Endodermal cell (in vitro differentiated cells): ENCODE data around the gene GCNT2. TPM values are rescaled to one million over a fixed set of nuclear protein-coding genes. Genes with fewer than 3 reads are reported as not detected.
A peak's percentile ranks its signal among the peaks of the same experiment; 100 is the strongest.

Experiments
- DNase-seq: peaks from one replicate; pipeline ENCODE4 v3.0.0-alpha.2; 2017
- H3K27ac ChIP-seq: 2 replicates; pipeline ENCODE4 v1.5.1; 2013; ENCODE audit warnings: mild to moderate bottlenecking, low read depth, low read length, moderate library complexity
- H3K27me3 ChIP-seq: 2 replicates; pipeline ENCODE4 v1.6.1; 2013; ENCODE audit warnings: mild to moderate bottlenecking, low read length, moderate library complexity; ENCODE audit not compliant: insufficient read depth, control insufficient read depth, poor library complexity, severe bottlenecking
- H3K36me3 ChIP-seq: 2 replicates; pipeline ENCODE4 v1.7.0; 2013; ENCODE audit warnings: mild to moderate bottlenecking, low read length, moderate library complexity; ENCODE audit not compliant: control insufficient read depth, insufficient read depth
- H3K4me1 ChIP-seq: one replicate; pipeline ENCODE4 v1.7.0; 2013; ENCODE audit warnings: low read length; ENCODE audit not compliant: control insufficient read depth, insufficient read depth
- H3K4me3 ChIP-seq: 2 replicates; pipeline ENCODE4 v1.5.1; 2013; ENCODE audit warnings: mild to moderate bottlenecking, low read length, moderate library complexity
- H3K9ac ChIP-seq: 2 replicates; pipeline ENCODE4 v1.6.1; 2013; ENCODE audit warnings: mild to moderate bottlenecking, low read length, moderate library complexity; ENCODE audit not compliant: poor library complexity, severe bottlenecking; ENCODE audit errors: extremely low read depth
- H3K9me3 ChIP-seq: 2 replicates; pipeline ENCODE4 v1.6.1; 2013; ENCODE audit warnings: mild to moderate bottlenecking, low read length, moderate library complexity; ENCODE audit not compliant: control insufficient read depth
- H3K27ac Mint-ChIP-seq: 2 replicates; pipeline ENCODE4 v1.8.0; 2020; ENCODE audit warnings: mixed read lengths
- H3K27me3 Mint-ChIP-seq: 2 replicates; pipeline ENCODE4 v1.8.0; 2021; ENCODE audit warnings: mild to moderate bottlenecking, mixed read lengths; ENCODE audit not compliant: insufficient read depth
- H3K36me3 Mint-ChIP-seq: 2 replicates; pipeline ENCODE4 v1.8.0; 2020; ENCODE audit warnings: low read depth, mixed read lengths
- H3K4me1 Mint-ChIP-seq: 2 replicates; pipeline ENCODE4 v1.8.0; 2020; ENCODE audit warnings: mixed read lengths
- H3K4me3 Mint-ChIP-seq: 2 replicates; pipeline ENCODE4 v1.8.0; 2020; ENCODE audit warnings: mild to moderate bottlenecking, moderate library complexity, mixed read lengths
- H3K9me3 Mint-ChIP-seq: 2 replicates; pipeline ENCODE4 v1.8.0; 2020; ENCODE audit warnings: mild to moderate bottlenecking, mixed read lengths
- WGBS, 2 experiments: methylation state at CpG; one replicate each; pipeline versions ENCODE4 v1.1.5 to v1.1.7; 2013; ENCODE audit warnings: missing lambda C conversion rate in 2 of 2, mixed read lengths in 1 of 2; ENCODE audit not compliant: insufficient coverage in 1 of 2, insufficient read length in 1 of 2; 5-methylcytosine and 5-hydroxymethylcytosine counted together
- total RNA-seq, 2 donors: library from RNA; stranded (reverse); fragmentation: NEBNext Ultra II Directional in 1 of 2; extraction: Animal tissue kit (Norgen Biotek cat#: 25700) in 1 of 2; gene quantifications; 2 replicates in 1 of 2; 3 replicates in 1 of 2; pipeline ENCODE4 v1.2.1, GENCODE V29; 2021
- TF ChIP-seq, protein P1 (sequence below): fragments of 200-600 bp; sonication (generic); conservative IDR thresholded peaks from 2 replicates; pipeline ENCODE4 v1.5.0; 2021; ENCODE audit warnings: antibody characterized with exemption, mild to moderate bottlenecking

GCNT2 gene
- total RNA-seq, 2 donors from 2014 or later: 23.3 to 24.9 TPM

DNA sequence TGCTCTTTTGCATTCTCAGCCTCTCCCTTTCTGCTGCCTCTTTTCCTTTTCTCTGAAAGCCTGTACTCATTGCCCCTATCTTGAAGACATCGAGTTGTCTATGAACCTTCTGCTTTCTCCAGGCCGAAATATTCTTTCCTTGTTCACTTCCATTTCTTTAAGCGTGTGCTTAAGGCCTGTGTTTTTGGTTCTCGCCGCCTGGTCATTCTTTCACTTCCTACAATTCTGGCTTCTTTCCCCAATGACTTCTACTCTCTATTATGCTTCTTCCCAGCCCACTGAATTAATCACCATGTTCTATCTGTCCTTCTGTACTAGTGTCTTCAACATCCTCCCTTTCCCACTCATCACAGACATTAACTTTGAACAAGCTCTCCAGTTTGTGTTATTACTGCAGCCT is 103.7 kb downstream of the GCNT2 start:
- no peak overlapping the region for H3K27ac ChIP-seq
- WGBS, 2 experiments: 90 to 95% methylated on average over 5 of the region's 5 CpGs
- H3K27ac Mint-ChIP-seq: no peak overlapping the region

DNA sequence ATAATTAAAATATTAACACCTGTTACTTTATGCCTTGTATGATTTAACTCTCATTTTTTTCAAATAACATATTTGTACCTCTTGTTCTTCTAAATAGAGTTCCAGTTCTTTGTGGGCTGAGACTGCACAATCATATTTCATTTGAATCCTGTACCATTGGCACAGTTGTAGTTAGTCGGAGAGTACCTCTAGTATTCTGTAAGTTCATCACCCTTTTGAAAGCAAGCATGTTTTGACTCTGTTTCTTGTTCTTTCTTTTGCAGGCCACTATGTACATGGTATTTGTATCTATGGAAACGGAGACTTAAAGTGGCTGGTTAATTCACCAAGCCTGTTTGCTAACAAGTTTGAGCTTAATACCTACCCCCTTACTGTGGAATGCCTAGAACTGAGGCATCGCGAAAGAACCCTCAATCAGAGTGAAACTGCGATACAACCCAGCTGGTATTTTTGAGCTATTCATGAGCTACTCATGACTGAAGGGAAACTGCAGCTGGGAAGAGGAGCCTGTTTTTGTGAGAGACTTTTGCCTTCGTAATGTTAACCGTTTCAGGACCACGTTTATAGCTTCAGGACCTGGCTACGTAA is 105.1 kb downstream of the GCNT2 start:
- H3K36me3 ChIP-seq: peaks cover 61% of the 10 kb centered on the region
- DNase-seq: no peak
- Mint-ChIP-seq H3K9me3 (peaks cover 5% of the 10 kb centered on the region), H3K27ac (peak overlapping the region; percentile 45), H3K4me1 (peaks cover 8% of the 10 kb centered on the region), H3K27me3 (no peaks in the 10 kb centered on the region), H3K4me3 (no peak overlapping the region), H3K36me3 (peaks cover 48% of the 10 kb centered on the region)
- H3K9me3 ChIP-seq: peaks cover 12% of the 10 kb centered on the region
- no peaks in the 10 kb centered on the region for H3K27me3 ChIP-seq
- H3K4me3 ChIP-seq: no peak overlapping the region
- H3K4me1 ChIP-seq: no peaks in the 10 kb centered on the region
- no peak overlapping the region for H3K27ac ChIP-seq
- TF ChIP-seq, protein P1, sequence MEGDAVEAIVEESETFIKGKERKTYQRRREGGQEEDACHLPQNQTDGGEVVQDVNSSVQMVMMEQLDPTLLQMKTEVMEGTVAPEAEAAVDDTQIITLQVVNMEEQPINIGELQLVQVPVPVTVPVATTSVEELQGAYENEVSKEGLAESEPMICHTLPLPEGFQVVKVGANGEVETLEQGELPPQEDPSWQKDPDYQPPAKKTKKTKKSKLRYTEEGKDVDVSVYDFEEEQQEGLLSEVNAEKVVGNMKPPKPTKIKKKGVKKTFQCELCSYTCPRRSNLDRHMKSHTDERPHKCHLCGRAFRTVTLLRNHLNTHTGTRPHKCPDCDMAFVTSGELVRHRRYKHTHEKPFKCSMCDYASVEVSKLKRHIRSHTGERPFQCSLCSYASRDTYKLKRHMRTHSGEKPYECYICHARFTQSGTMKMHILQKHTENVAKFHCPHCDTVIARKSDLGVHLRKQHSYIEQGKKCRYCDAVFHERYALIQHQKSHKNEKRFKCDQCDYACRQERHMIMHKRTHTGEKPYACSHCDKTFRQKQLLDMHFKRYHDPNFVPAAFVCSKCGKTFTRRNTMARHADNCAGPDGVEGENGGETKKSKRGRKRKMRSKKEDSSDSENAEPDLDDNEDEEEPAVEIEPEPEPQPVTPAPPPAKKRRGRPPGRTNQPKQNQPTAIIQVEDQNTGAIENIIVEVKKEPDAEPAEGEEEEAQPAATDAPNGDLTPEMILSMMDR: no peak
- no peak overlapping the region for H3K9ac ChIP-seq
- 94 to 95% methylated on average over 7 to 9 of the region's 9 CpGs for WGBS, 2 experiments

More for the DNA sequence above, 103.7 kb downstream of the GCNT2 start:
- Histone ChIP-seq H3K27me3 (no peaks in the 10 kb centered on the region), H3K4me1 (no peaks in the 10 kb centered on the region), H3K4me3 (no peak overlapping the region), H3K9ac (no peak overlapping the region), H3K9me3 (peaks cover 12% of the 10 kb centered on the region), H3K36me3 (peaks cover 67% of the 10 kb centered on the region)
- H3K36me3 Mint-ChIP-seq: peaks cover 56% of the 10 kb centered on the region
- H3K27me3 Mint-ChIP-seq: no peaks in the 10 kb centered on the region
- peaks cover 5% of the 10 kb centered on the region for H3K9me3 Mint-ChIP-seq
- TF ChIP-seq, protein P1: no peak
- peaks cover 8% of the 10 kb centered on the region for H3K4me1 Mint-ChIP-seq
- no peak overlapping the region for H3K4me3 Mint-ChIP-seq
- no peak for DNase-seq

DNA sequence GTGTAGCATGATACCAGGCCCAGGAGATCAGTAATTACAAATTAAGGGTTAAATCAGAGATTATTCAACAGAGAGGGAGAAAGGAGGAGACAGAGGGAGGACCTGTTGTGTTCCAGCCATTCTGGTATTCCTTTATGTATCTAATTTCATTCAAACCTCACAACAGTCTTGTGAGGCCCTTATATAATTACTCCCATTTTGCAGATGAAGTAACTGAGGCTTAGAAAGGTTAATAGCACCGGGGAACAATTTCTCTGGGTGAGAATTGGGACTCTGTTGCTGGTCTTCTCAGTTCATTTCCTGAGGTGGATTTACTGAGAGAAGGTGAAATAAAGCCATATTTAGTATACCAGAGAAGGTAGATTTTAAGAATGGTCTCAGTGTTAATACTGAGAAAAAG is 106.6 kb downstream of the GCNT2 start:
- Mint-ChIP-seq H3K4me3 (no peak overlapping the region), H3K9me3 (peaks cover 2% of the 10 kb centered on the region), H3K4me1 (peaks cover 8% of the 10 kb centered on the region), H3K36me3 (peaks cover 39% of the 10 kb centered on the region), H3K27ac (no peak overlapping the region), H3K27me3 (no peaks in the 10 kb centered on the region)
- H3K4me1 ChIP-seq: no peaks in the 10 kb centered on the region
- no peak overlapping the region for H3K4me3 ChIP-seq
- H3K27me3 ChIP-seq: no peaks in the 10 kb centered on the region
- H3K9ac ChIP-seq: no peak overlapping the region
- no peaks in the 10 kb centered on the region for H3K9me3 ChIP-seq
- TF ChIP-seq, protein P1: no peak
- no peak for DNase-seq
- 86 to 97% methylated on average over 1 of the region's 1 CpG for WGBS, 2 experiments
- no peak overlapping the region for H3K27ac ChIP-seq
- H3K36me3 ChIP-seq: peaks cover 45% of the 10 kb centered on the region
